ENCODE results near the gene GPATCH1.
A peak's percentile ranks its signal among the peaks of the same experiment; 100 is the strongest.

DNA sequence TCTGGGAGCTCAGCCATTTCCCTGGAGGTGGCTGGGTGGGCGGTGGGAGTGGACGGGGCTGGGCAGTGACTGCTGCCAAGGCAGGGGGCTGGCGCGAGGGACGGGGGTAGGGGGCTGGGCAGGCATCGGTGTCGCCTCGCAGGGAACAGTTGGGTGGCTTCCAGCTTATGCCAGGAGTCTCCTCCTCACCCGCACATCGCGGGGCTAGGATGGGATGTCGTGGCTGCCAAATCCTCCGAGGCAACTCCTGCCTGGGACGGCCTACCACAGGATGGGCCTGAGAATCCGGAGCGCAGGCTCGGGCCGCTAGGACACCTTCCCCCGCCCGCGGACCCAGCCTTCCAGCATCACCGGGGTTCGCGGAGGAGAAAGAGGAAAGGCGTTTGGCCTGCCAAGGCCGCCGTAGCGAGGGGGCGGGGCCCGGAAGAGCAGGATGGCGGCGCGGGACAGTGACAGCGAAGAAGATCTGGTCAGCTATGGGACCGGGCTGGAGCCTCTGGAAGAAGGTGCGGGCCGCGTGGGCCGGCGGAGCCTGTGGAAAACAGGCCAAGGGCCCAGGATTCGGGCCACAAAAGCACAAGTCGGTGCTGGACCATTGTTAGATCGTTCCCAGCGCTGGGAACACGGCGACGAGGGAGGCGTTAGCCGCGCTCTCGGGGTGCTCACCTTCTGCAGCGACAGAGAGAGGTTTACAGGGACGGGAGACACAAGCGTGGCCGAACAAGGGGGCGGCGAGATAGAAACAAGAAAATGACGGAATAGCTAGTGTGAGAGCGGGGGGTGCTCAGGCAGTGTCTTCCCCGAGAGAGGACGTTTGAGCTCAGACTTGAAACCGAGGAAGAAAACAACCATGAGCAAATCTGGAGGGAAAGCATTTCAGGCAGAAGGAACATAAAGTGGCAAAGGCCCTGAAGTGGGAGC lies at the start of gene GPATCH1:
- TF ChIP-seq POLR2AphosphoS5 (IDR thresholded peaks at IDR 0.05; ENCODE audit: low read depth, low read length), result peak; percentile 70
- peak; percentile 95 for TF ChIP-seq SIN3A (IDR thresholded peaks at IDR 0.05; ENCODE audit: borderline replicate concordance, insufficient read depth, low read length)
- TF ChIP-seq TAF1 (IDR thresholded peaks at IDR 0.05; ENCODE audit: borderline replicate concordance, insufficient read depth, low read length), result peak; percentile 84; the same call in 1 of the 2 replicates
- TF ChIP-seq, protein P1, sequence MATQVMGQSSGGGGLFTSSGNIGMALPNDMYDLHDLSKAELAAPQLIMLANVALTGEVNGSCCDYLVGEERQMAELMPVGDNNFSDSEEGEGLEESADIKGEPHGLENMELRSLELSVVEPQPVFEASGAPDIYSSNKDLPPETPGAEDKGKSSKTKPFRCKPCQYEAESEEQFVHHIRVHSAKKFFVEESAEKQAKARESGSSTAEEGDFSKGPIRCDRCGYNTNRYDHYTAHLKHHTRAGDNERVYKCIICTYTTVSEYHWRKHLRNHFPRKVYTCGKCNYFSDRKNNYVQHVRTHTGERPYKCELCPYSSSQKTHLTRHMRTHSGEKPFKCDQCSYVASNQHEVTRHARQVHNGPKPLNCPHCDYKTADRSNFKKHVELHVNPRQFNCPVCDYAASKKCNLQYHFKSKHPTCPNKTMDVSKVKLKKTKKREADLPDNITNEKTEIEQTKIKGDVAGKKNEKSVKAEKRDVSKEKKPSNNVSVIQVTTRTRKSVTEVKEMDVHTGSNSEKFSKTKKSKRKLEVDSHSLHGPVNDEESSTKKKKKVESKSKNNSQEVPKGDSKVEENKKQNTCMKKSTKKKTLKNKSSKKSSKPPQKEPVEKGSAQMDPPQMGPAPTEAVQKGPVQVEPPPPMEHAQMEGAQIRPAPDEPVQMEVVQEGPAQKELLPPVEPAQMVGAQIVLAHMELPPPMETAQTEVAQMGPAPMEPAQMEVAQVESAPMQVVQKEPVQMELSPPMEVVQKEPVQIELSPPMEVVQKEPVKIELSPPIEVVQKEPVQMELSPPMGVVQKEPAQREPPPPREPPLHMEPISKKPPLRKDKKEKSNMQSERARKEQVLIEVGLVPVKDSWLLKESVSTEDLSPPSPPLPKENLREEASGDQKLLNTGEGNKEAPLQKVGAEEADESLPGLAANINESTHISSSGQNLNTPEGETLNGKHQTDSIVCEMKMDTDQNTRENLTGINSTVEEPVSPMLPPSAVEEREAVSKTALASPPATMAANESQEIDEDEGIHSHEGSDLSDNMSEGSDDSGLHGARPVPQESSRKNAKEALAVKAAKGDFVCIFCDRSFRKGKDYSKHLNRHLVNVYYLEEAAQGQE (IDR thresholded peaks at IDR 0.05; ENCODE audit: insufficient read depth in 1 of 2, low read depth in 2 of 2, low read length in 2 of 2), result peak; percentile 43 to 54; a peak in 1 of 4 replicates
